SU-DHL-6 (cell line): ENCODE data around the gene DLG1.

Experiments
- H2AFZ ChIP-seq: fragments of 200-600 bp; sonication (generic); 2 replicates; pipeline ENCODE4 v1.6.1; 2014; ENCODE audit warnings: low read depth, mild to moderate bottlenecking, moderate library complexity, mixed read lengths, antibody characterized with exemption, low read length; ENCODE audit not compliant: severe bottlenecking
- H3F3A ChIP-seq: fragments of 200-600 bp; shearing (Covaris generic); 2 replicates; pipeline ENCODE4 v1.6.0; 2016; ENCODE audit warnings: antibody characterized with exemption, mild to moderate bottlenecking; ENCODE audit not compliant: insufficient read depth
- H3K27ac ChIP-seq: fragments of 200-600 bp; sonication (generic); 2 replicates; pipeline ENCODE4 v1.5.1; 2016; ENCODE audit warnings: low read depth, mild to moderate bottlenecking, low read length, moderate library complexity, mixed read lengths
- H3K27me3 ChIP-seq: fragments of 200-600 bp; sonication (generic), shearing (Covaris generic); 2 replicates; pipeline ENCODE4 v1.6.0; 2014; ENCODE audit warnings: mild to moderate bottlenecking, low read length
- H3K36me3 ChIP-seq: fragments of 200-600 bp; sonication (generic); 2 replicates; pipeline ENCODE4 v1.6.1; 2014; ENCODE audit warnings: mild to moderate bottlenecking, low read length, mixed read lengths
- H3K4me2 ChIP-seq: fragments of 300-600, 200-600 bp; shearing (Covaris generic), sonication (generic); 2 replicates; pipeline ENCODE4 v1.6.0; 2014; ENCODE audit warnings: low read length, low read depth, mild to moderate bottlenecking; ENCODE audit not compliant: poor library complexity, severe bottlenecking
- H3K4me3 ChIP-seq: fragments of 200-600 bp; sonication (generic); 2 replicates; pipeline ENCODE4 v1.5.1; 2014; ENCODE audit warnings: antibody characterized with exemption, low read length, mild to moderate bottlenecking, mixed read lengths; ENCODE audit not compliant: insufficient read depth, poor library complexity, severe bottlenecking
- H3K79me2 ChIP-seq: fragments of 200-600 bp; sonication (generic); 2 replicates; pipeline ENCODE4 v1.6.1; 2014; ENCODE audit warnings: mild to moderate bottlenecking, low read length, moderate library complexity; ENCODE audit not compliant: insufficient read depth
- H3K9ac ChIP-seq: fragments of 200-600 bp; sonication (generic); 2 replicates; pipeline ENCODE4 v1.7.0; 2014; ENCODE audit warnings: mild to moderate bottlenecking, low read length
- H3K9me2 ChIP-seq: fragments of 200-600 bp; sonication (generic); replicated peaks from 2 replicates; pipeline ENCODE4 v1.6.1; 2014; ENCODE audit warnings: low read length; ENCODE audit not compliant: insufficient read depth
- H3K9me3 ChIP-seq: fragments of 200-600 bp; sonication (generic); 2 replicates; pipeline ENCODE4 v1.6.1; 2014; ENCODE audit warnings: low read length, mixed read lengths; ENCODE audit not compliant: insufficient read depth
- H4K20me1 ChIP-seq: fragments of 200-600 bp; sonication (generic); 2 replicates; pipeline ENCODE4 v1.6.1; 2014; ENCODE audit warnings: low read depth, mild to moderate bottlenecking, antibody characterized with exemption, low read length, moderate library complexity, mixed read lengths
- EZH2phosphoT487 ChIP-seq: fragments of 200-600 bp; sonication (generic), shearing (Covaris generic); conservative IDR thresholded peaks from 2 replicates; pipeline ENCODE4 v1.6.1; 2018; ENCODE audit warnings: mild to moderate bottlenecking, antibody characterized with exemption, low read length, moderate library complexity, mixed read lengths
- TF ChIP-seq, protein P1 (sequence below): fragments of 200-600 bp; sonication (generic); IDR thresholded peaks from one replicate; pipeline ENCODE4 v1.5.1; 2017; ENCODE audit warnings: antibody characterized with exemption, mild to moderate bottlenecking, low read length, moderate library complexity; ENCODE audit not compliant: insufficient read depth, poor library complexity, severe bottlenecking

DLG1 gene

DNA sequence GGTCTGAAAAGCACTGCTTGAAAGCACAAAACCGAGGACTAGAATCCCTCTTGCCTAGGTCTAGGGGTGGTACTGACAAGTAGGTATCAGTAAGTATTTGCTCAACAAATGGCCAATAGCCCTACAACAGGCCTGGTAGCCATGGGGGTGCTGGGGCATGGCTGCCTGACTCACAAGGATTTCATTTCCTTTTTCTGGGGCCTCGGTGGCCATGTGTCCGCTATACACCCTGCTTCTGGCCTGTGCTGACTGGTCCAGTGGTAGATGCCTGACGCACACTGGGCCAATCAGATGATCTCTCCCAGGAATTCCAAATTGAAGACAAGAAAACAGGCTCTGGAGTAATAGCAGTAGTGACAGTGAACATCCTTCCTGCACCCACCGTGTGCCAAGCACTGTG, 298.2 kb downstream of the DLG1 start:
- Histone ChIP-seq H3K27me3 (no peaks in the 10 kb centered on the region), H3K79me2 (no peaks in the 10 kb centered on the region), H4K20me1 (no peaks in the 10 kb centered on the region), H3K36me3 (no peaks in the 10 kb centered on the region), H3K4me2 (no peak overlapping the region), H3K9me2 (no peaks in the 10 kb centered on the region), H3K9ac (no peak overlapping the region), H3K27ac (no peak overlapping the region), H3F3A (no peaks in the 10 kb centered on the region), H3K9me3 (no peaks in the 10 kb centered on the region), H2AFZ (no peak overlapping the region), H3K4me3 (no peak overlapping the region)
- TF ChIP-seq EZH2phosphoT487, result no peak
- TF ChIP-seq, protein P1, sequence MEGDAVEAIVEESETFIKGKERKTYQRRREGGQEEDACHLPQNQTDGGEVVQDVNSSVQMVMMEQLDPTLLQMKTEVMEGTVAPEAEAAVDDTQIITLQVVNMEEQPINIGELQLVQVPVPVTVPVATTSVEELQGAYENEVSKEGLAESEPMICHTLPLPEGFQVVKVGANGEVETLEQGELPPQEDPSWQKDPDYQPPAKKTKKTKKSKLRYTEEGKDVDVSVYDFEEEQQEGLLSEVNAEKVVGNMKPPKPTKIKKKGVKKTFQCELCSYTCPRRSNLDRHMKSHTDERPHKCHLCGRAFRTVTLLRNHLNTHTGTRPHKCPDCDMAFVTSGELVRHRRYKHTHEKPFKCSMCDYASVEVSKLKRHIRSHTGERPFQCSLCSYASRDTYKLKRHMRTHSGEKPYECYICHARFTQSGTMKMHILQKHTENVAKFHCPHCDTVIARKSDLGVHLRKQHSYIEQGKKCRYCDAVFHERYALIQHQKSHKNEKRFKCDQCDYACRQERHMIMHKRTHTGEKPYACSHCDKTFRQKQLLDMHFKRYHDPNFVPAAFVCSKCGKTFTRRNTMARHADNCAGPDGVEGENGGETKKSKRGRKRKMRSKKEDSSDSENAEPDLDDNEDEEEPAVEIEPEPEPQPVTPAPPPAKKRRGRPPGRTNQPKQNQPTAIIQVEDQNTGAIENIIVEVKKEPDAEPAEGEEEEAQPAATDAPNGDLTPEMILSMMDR, result no peak

DNA sequence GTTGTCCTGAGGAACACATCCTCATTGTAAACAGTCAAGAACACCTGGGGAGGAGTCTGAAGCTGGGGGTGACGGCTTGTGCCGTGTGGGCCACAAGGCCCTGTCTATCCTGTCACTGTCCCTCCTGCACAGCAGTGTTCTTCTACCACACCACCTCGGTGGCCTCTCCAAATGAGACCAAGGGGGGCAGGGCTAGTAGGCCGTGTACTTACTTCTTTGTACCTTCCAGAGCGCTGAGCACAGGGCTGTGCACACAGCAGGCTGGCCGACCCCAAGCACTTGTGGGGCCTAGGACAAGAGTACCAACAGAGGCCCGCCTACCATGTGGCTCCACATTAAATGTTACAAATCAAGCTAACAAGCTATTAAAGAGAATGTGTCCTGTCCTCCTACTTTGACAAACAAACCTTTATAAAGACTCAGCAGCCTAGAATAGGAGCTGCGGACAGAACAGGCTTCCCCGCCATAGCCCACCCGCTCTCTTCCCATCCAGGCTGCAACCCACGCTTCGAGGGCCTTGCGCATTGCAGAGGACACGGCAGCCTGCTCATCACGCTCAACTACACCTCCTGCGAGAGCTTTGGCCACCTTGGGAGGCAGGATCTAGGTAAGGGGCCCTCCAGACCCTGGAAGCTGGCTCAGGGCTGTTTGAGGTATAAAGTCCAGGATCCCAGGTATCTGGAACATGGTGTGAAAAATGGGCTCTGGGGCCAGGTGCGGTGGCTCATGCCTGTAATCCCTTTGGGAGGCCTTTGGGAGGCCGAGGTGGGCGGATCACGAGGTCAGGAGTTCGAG, 299.2 kb downstream of the DLG1 start:
- Histone ChIP-seq H4K20me1 (no peaks in the 10 kb centered on the region), H3K79me2 (no peaks in the 10 kb centered on the region), H3K4me3 (no peak overlapping the region), H3K27ac (no peak overlapping the region), H3K4me2 (no peak overlapping the region), H3K36me3 (no peaks in the 10 kb centered on the region), H3K9ac (no peak overlapping the region), H3K9me2 (no peaks in the 10 kb centered on the region), H3K27me3 (no peaks in the 10 kb centered on the region), H3K9me3 (no peaks in the 10 kb centered on the region), H2AFZ (no peak overlapping the region), H3F3A (no peaks in the 10 kb centered on the region)
- TF ChIP-seq, protein P1, result no peak
- no peak for TF ChIP-seq EZH2phosphoT487

DNA sequence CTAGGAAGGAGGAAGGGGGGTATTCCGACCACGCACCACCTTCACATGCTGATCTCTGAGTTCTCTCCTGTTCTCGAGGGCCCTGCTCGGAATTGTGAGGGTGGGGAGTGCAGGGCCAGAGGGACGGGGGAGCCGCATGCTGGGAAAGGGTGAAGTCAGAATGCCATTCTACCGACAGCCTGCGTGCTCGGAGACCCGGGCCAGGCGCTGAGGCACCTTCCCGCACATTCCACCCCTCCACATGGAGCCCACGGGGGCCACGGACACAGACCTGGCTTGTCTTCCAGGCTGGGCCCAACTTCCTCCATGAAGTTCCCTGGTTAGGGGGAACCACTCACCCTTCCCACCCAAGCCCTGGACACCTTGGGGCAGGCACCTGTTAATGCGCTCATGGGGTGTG, 301.1 kb downstream of the DLG1 start:
- no peaks in the 10 kb centered on the region for H3F3A ChIP-seq
- no peaks in the 10 kb centered on the region for H4K20me1 ChIP-seq
- H3K9me2 ChIP-seq, result no peaks in the 10 kb centered on the region
- H2AFZ ChIP-seq, result no peak overlapping the region
- H3K9ac ChIP-seq, result no peak overlapping the region
- no peak overlapping the region for H3K27ac ChIP-seq
- no peaks in the 10 kb centered on the region for H3K36me3 ChIP-seq
- no peaks in the 10 kb centered on the region for H3K27me3 ChIP-seq
- H3K9me3 ChIP-seq, result no peaks in the 10 kb centered on the region
- no peak overlapping the region for H3K4me3 ChIP-seq
- H3K79me2 ChIP-seq, result no peaks in the 10 kb centered on the region
- no peak overlapping the region for H3K4me2 ChIP-seq
- no peak for TF ChIP-seq EZH2phosphoT487
- TF ChIP-seq, protein P1, result no peak
